SK-N-SH treated with all-trans-retinoic acid at 6 μM for 48 hours (cell line): ENCODE results near the gene C3orf52.

Experiments used
- ARNTL ChIP-seq: fragments of 450-650 bp; formaldehyde crosslinking; IDR thresholded peaks from 2 replicates; pipeline ENCODE4 v1.5.0; 2020; ENCODE audit warnings: low read depth, mild to moderate bottlenecking, moderate library complexity, borderline replicate concordance
- ISL1 ChIP-seq: fragments of 250-450 bp; sonication (Bioruptor Pico); IDR thresholded peaks from 2 replicates; pipeline ENCODE4 v2.1.2; 2022; ENCODE audit warnings: mild to moderate bottlenecking, moderate library complexity
- PPARA ChIP-seq: fragments of 250-450 bp; sonication (Bioruptor Pico); IDR thresholded peaks from 2 replicates; pipeline ENCODE4 v1.5.0; 2020; ENCODE audit warnings: mild to moderate bottlenecking, borderline replicate concordance
- RARB ChIP-seq: fragments of 250-450 bp; sonication (Bioruptor Pico); IDR thresholded peaks from 2 replicates; pipeline ENCODE4 v1.8.0; 2021; ENCODE audit warnings: mild to moderate bottlenecking, moderate library complexity
- ZC3H10 ChIP-seq: fragments of 250-450 bp; sonication (Bioruptor Pico); IDR thresholded peaks from 2 replicates; pipeline ENCODE4 v1.5.1; 2021; ENCODE audit warnings: mild to moderate bottlenecking, moderate library complexity
- ZFP30 ChIP-seq: fragments of 450-650 bp; formaldehyde crosslinking; IDR thresholded peaks from 2 replicates; pipeline ENCODE4 v1.5.0; 2022; ENCODE audit warnings: mild to moderate bottlenecking, moderate library complexity
- TF ChIP-seq, protein P1 (sequence below): fragments of 250-450 bp; sonication (Bioruptor Pico); IDR thresholded peaks from 2 replicates; pipeline ENCODE4 v1.5.0; 2020; ENCODE audit warnings: mild to moderate bottlenecking, moderate library complexity
- TF ChIP-seq, protein P2 (sequence below): fragments of 250-450 bp; sonication (Bioruptor Pico); IDR thresholded peaks from 2 replicates; pipeline ENCODE4 v1.5.1; 2020; ENCODE audit warnings: low read depth, mild to moderate bottlenecking, moderate library complexity
- TF ChIP-seq, protein P3 (sequence below): fragments of 250-450 bp; sonication (Bioruptor Pico); IDR thresholded peaks from 2 replicates; pipeline ENCODE4 v1.5.1; 2021; ENCODE audit warnings: mild to moderate bottlenecking, moderate library complexity
- TF ChIP-seq, protein P4 (sequence below): fragments of 250-450 bp; sonication (Bioruptor Pico); IDR thresholded peaks from 2 replicates; pipeline ENCODE4 v1.8.0; 2020; ENCODE audit warnings: mild to moderate bottlenecking, moderate library complexity, borderline replicate concordance

DNA sequence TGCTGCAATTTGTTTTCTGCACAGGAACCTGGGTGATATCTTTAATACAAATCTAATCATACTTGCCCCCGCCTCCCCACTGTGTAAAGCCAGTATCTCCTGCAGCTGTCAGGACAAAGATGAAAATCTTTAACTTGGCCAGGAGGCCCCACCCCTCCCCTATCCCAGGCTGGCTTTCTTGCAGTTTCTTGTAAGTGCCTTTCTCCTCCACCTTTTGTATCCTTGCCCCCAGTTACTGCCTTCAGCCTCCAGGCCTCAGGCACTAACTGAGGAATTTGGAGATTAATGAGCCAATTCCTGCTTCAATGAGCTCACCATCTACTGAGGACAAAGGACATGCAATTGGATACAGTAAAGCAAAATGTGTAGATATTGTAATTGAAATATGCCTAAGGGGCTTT is 40.3 kb downstream of the C3orf52 start:
- no peak for TF ChIP-seq ZC3H10 (CRISPR knock-in tag)
- TF ChIP-seq ZFP30: no peak
- no peak for TF ChIP-seq RARB (CRISPR knock-in tag)
- TF ChIP-seq, protein P1, sequence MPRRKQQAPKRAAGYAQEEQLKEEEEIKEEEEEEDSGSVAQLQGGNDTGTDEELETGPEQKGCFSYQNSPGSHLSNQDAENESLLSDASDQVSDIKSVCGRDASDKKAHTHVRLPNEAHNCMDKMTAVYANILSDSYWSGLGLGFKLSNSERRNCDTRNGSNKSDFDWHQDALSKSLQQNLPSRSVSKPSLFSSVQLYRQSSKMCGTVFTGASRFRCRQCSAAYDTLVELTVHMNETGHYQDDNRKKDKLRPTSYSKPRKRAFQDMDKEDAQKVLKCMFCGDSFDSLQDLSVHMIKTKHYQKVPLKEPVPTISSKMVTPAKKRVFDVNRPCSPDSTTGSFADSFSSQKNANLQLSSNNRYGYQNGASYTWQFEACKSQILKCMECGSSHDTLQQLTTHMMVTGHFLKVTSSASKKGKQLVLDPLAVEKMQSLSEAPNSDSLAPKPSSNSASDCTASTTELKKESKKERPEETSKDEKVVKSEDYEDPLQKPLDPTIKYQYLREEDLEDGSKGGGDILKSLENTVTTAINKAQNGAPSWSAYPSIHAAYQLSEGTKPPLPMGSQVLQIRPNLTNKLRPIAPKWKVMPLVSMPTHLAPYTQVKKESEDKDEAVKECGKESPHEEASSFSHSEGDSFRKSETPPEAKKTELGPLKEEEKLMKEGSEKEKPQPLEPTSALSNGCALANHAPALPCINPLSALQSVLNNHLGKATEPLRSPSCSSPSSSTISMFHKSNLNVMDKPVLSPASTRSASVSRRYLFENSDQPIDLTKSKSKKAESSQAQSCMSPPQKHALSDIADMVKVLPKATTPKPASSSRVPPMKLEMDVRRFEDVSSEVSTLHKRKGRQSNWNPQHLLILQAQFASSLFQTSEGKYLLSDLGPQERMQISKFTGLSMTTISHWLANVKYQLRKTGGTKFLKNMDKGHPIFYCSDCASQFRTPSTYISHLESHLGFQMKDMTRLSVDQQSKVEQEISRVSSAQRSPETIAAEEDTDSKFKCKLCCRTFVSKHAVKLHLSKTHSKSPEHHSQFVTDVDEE (CRISPR knock-in tag): no peak
- TF ChIP-seq ISL1 (CRISPR knock-in tag): no peak
- no peak for TF ChIP-seq ARNTL (CRISPR knock-in tag)
- TF ChIP-seq, protein P2, sequence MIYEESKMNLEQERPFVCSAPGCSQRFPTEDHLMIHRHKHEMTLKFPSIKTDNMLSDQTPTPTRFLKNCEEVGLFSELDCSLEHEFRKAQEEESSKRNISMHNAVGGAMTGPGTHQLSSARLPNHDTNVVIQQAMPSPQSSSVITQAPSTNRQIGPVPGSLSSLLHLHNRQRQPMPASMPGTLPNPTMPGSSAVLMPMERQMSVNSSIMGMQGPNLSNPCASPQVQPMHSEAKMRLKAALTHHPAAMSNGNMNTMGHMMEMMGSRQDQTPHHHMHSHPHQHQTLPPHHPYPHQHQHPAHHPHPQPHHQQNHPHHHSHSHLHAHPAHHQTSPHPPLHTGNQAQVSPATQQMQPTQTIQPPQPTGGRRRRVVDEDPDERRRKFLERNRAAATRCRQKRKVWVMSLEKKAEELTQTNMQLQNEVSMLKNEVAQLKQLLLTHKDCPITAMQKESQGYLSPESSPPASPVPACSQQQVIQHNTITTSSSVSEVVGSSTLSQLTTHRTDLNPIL: no peak
- TF ChIP-seq, protein P3, sequence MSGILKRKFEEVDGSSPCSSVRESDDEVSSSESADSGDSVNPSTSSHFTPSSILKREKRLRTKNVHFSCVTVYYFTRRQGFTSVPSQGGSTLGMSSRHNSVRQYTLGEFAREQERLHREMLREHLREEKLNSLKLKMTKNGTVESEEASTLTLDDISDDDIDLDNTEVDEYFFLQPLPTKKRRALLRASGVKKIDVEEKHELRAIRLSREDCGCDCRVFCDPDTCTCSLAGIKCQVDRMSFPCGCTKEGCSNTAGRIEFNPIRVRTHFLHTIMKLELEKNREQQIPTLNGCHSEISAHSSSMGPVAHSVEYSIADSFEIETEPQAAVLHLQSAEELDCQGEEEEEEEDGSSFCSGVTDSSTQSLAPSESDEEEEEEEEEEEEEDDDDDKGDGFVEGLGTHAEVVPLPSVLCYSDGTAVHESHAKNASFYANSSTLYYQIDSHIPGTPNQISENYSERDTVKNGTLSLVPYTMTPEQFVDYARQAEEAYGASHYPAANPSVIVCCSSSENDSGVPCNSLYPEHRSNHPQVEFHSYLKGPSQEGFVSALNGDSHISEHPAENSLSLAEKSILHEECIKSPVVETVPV: no peak
- TF ChIP-seq PPARA (CRISPR knock-in tag): no peak
- TF ChIP-seq, protein P4, sequence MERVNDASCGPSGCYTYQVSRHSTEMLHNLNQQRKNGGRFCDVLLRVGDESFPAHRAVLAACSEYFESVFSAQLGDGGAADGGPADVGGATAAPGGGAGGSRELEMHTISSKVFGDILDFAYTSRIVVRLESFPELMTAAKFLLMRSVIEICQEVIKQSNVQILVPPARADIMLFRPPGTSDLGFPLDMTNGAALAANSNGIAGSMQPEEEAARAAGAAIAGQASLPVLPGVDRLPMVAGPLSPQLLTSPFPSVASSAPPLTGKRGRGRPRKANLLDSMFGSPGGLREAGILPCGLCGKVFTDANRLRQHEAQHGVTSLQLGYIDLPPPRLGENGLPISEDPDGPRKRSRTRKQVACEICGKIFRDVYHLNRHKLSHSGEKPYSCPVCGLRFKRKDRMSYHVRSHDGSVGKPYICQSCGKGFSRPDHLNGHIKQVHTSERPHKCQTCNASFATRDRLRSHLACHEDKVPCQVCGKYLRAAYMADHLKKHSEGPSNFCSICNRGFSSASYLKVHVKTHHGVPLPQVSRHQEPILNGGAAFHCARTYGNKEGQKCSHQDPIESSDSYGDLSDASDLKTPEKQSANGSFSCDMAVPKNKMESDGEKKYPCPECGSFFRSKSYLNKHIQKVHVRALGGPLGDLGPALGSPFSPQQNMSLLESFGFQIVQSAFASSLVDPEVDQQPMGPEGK (CRISPR knock-in tag): no peak
